GM20431 (cell line): ENCODE results near the gene DDN.

Experiments used
- in situ Hi-C: fragments of 300-500 bp; cut with MseI, MboI; formaldehyde crosslinking; loops from one replicate; pipeline ENCODE4 v1.15.0; 2020; ENCODE audit warnings: low sequenced_read_pairs; ENCODE audit not compliant: unreplicated experiment

The DDN gene

GRCh38 chr12:48969833-48970701 lies 29.1 kb downstream of the DDN start:
- in situ Hi-C loops = no loop called here

- in situ Hi-C loops = no loop called here
These were observed 29.9 kb downstream of the DDN start for GRCh38 chr12:48969160-48969771.

GRCh38 chr12:48968467-48968866 lies 30.7 kb downstream of the DDN start:
- in situ Hi-C loops = no loop called here

DNA sequence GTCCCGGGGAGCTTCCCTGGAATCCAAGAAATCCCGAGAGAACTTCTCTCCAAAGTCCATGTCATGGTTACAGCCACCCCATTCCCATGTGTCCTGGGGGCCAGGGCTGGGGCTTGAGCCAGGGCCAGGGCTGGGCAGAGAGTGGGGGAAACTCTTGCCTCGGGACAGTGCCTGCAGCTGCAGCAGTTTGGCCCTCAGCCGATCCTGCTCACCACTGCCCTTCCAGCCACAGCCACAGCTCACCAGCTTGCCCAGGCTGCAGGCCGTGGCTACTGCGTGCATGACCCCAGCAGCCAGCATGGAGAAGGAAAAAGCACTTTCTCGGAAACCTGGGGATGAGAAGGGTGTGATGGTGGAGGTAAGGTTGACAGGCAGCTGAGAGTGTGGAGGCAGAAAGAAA lies 31.2 kb downstream of the DDN start:
- in situ Hi-C loops = no loop called here

DNA sequence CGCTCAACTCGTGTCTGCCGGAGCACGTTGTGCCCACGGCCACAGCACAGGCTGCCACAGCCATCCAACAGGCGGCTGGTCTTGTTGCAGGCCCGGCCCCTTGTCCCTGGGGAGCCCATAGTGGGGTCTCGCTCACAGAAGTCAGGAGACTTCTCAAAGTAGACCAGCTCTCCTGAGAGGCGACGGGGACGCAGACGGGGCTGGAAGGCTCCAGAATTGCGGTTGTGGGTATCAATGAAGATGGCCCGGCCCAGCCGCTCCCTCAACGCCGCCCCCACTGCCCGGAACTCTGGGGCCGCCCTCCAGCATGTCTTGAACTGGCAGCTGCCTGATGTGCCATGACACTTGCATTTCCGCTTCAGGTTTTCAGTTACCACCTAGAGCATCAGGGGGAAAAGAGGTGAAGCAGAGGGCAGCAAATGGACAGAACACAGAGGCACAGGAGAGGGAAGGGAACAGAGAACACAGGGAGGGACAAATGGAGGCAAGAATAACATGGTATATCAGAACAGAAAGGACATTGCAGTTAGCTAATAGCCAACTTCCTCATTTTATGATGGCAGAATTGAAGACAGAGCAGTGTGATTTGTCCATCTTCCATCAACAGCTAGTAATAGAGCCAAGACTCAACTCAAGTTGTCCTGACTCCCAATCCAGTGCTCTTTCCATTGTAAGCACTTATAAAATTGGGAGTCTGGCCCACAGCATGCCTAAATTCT lies 32.8 kb downstream of the DDN start:
- in situ Hi-C loops = no loop called here

- in situ Hi-C loops = no loop called here
These were observed 33.8 kb downstream of the DDN start for GRCh38 chr12:48965298-48965838.

GRCh38 chr12:48961801-48962200 lies 37.4 kb downstream of the DDN start:
- in situ Hi-C loops = no loop called here

- in situ Hi-C loops = no loop called here
These were observed 37.8 kb downstream of the DDN start for GRCh38 chr12:48961331-48961730.

- in situ Hi-C loops = no loop called here
These were observed 38.3 kb downstream of the DDN start for GRCh38 chr12:48960834-48961233.

- in situ Hi-C loops = no loop called here
These were observed 41.2 kb downstream of the DDN start for GRCh38 chr12:48958049-48958388.

DNA sequence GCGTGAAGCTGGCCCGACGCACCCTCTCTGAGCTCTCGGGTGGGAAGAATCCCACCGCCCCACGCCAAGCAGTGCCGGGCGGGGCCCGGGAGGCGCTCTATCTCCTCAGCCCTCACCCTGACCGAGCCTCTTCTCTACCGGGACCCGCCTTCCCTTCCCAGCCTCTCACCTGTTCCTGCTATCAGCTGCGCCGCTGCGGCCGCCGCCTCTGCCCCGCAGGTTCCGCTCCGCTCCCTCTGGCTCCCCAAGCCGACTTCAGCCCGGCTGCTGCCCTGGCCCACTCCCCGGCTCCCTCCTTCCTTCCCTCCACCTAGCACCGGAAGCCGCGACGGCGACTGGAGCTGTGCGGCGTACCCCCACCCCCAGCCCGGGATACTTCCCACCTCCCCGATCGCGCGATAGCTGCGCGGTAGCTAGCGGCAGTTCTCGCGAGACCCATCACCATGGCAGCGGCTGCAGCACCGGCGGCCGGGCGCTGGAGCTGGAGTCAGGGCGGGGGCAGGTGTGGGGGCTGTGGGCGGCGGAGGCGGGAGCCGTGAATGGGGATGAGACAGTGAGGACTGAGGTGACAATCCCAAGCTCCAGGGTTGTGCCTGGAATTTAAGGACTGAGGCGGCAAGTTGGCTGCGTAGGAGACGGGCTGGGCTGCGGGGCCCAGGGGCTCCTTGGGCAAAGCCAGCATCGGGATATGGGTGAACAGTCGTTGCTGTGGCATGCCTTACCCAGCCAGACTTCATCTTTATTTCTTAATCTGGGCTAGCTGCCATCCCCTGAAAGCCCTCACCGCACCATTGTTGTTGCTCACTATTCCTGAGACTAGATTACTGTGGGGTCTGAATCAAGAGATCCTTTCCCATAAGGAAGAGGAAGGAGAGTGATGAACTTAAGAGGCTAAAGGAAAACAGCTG lies 41.8 kb downstream of the DDN start, which contains the start of gene ARF3:
ARF3 (minus strand) TSS at position 347 of the 908 bp plus-strand sequence. CDS start 16,392 bp downstream, outside the sequence.
- in situ Hi-C loops = no loop called here

GRCh38 chr12:48956279-48957140 lies 42.7 kb downstream of the DDN start:
- in situ Hi-C loops = no loop called here

DNA sequence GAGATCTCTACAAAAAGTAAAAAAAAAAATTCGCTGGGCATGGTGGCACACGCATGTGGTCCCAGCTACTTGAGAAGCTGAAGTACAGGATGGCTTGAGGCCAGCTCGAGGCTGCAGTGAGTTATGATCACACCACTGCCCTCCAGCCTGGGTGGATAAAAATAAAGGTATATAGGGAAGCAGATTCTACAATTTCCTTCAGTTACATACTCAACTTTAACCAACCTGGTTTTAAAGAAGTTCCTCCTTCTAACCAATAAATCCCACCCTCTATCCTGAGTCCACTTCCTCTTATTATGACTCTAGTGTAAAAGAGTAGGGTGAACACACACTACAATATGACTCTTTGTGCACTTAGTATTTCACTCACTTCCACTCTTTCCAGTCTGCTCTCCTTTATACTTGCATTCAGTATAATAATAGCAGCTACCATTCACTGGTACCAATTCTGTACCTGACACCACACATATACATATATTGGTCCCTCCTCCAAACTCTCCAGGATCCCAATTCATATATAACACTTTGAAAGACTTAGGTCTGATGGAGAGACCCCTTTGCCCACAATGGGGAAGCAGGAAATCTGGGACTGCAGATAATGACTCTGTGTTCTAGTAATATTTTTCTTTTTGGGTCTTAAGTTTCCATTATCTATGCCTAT lies 44.2 kb downstream of the DDN start:
- in situ Hi-C loops = no loop called here

DNA sequence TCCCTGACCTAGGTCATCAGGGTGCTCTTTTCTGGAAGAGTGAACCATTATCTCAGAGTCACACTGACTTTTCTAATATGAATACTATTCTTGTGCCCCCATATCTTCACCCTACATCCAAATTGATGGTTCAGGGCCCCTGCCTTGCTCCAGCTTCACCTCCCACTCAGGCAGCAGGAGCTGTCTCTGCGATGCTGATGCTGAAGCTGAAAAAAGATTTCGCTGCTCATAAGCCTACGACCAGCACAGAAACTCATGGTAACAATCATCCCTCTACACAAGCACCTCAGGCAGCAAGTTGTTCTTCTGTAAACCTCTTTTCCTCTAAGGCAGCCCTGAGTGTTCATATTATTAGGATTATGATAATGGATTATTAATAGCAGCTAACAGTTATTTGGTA lies 45.1 kb downstream of the DDN start:
- in situ Hi-C loops = no loop called here

DNA sequence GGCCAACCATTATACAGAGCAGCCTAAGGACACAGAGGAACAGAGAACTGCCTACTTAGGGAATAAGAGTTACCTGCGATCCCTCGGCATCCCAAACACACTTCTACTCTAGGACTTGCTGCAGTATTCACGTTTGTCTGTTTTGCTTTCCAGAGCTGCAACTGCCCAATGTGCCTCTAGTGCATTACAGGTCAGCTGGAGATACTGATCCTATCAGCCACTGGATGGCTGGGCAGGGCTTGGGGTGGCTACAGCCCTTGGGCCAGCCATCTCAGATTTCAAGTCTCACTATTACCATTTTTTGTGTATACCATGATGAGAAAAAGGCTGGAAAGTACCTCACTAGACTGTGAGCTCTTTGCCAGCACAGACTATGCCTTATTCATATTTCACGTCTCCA lies 46.5 kb downstream of the DDN start:
- in situ Hi-C loops = no loop called here

- in situ Hi-C loops = no loop called here
These were observed 51.4 kb downstream of the DDN start for GRCh38 chr12:48947727-48948126.

DNA sequence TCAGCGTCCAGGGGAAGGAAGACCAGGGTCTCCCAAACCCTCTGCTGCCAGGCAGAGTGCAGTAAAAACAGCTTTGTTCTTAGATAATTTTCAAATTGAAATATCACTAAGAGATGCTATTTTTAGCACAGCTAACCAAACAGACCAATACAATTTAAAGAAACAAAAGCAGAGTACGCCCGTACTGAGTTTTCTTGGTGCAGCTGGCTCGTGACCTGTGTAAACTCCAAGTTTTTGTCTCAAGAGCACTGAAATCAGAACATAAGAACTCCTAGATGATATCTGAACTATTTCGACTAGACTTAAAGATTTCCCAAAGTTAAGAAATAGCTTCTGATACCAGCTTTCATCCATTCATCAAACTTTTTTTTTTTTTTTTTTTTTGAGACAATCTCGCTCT lies 52.2 kb downstream of the DDN start:
- in situ Hi-C loops = no loop called here

- in situ Hi-C loops = no loop called here
These were observed 53.0 kb downstream of the DDN start for GRCh38 chr12:48946205-48946604.
